ENCODE measurements around the gene IKBKE.
"Not testable (repeated sequence)": the region's sequence is repeated elsewhere in the genome, so short reads cannot be mapped to it uniquely, and the experiment has no call there.

The IKBKE gene

GRCh38 chr1:206476058-206476457 is 5.8 kb downstream of the IKBKE start:
- no peak for DNase-seq (ENCODE audit: low spot score)

GRCh38 chr1:206476591-206476990 is 6.3 kb downstream of the IKBKE start:
- no peak for DNase-seq (ENCODE audit: low spot score)

- DNase-seq (ENCODE audit: low spot score), result no peak
Measured at GRCh38 chr1:206477110-206477509, 6.8 kb downstream of the IKBKE start.

- no peak for DNase-seq (ENCODE audit: low spot score)
Measured at GRCh38 chr1:206477581-206478380, 7.5 kb downstream of the IKBKE start.

- DNase-seq (ENCODE audit: low spot score), result no peak
Measured at GRCh38 chr1:206478746-206479145, 8.5 kb downstream of the IKBKE start.

GRCh38 chr1:206479183-206480125 is 9.2 kb downstream of the IKBKE start:
- DNase-seq (ENCODE audit: low spot score), result peak; percentile 62

GRCh38 chr1:206480211-206480610 is 9.9 kb downstream of the IKBKE start:
- no peak for DNase-seq (ENCODE audit: low spot score)

GRCh38 chr1:206482611-206483010 is 12.3 kb downstream of the IKBKE start:
- no peak for DNase-seq (ENCODE audit: low spot score)

GRCh38 chr1:206483864-206484263 is 13.6 kb downstream of the IKBKE start:
- not testable (repeated sequence) for DNase-seq (ENCODE audit: low spot score)

GRCh38 chr1:206484901-206485300 is 14.6 kb downstream of the IKBKE start:
- DNase-seq (ENCODE audit: low spot score), result no peak

GRCh38 chr1:206486995-206487788 is 16.9 kb downstream of the IKBKE start:
- no peak for DNase-seq (ENCODE audit: low spot score)

GRCh38 chr1:206487970-206488369 is 17.7 kb downstream of the IKBKE start:
- no peak for DNase-seq (ENCODE audit: low spot score)

GRCh38 chr1:206488466-206488865 is 18.2 kb downstream of the IKBKE start:
- no peak for DNase-seq (ENCODE audit: low spot score)

- peak; percentile 58 for DNase-seq (ENCODE audit: low spot score)
Measured at GRCh38 chr1:206489980-206490770, 19.9 kb downstream of the IKBKE start.

- no peak for DNase-seq (ENCODE audit: low spot score)
Measured at GRCh38 chr1:206490771-206491405, 20.6 kb downstream of the IKBKE start.

GRCh38 chr1:206491616-206492015 is 21.3 kb downstream of the IKBKE start:
- no peak for DNase-seq (ENCODE audit: low spot score)

GRCh38 chr1:206492589-206492988 is 22.3 kb downstream of the IKBKE start:
- no peak for DNase-seq (ENCODE audit: low spot score)

GRCh38 chr1:206493279-206493678 is 23.0 kb downstream of the IKBKE start:
- no peak for DNase-seq (ENCODE audit: low spot score)

GRCh38 chr1:206495011-206495461 is 24.8 kb downstream of the IKBKE start:
- DNase-seq (ENCODE audit: low spot score), result no peak

- no peak for DNase-seq (ENCODE audit: low spot score)
Measured at GRCh38 chr1:206495493-206496046, 25.3 kb downstream of the IKBKE start.
